ENCODE results near the gene RABGAP1L. TPM values are rescaled to one million over a fixed set of nuclear protein-coding genes. Genes with fewer than 3 reads are reported as not detected.

Gene RABGAP1L
- total and polyA plus RNA-seq, 2 of the 8 experiments (the other 6 are each of a cell fraction or from before 2014, with no cell fraction given) = 33.3 to 156 TPM

GRCh38 chr1:174690266-174690665 is 530.9 kb downstream of the RABGAP1L start (continued):
- TF ChIP-seq ATF3 (IDR thresholded peaks at IDR 0.05; ENCODE audit: insufficient read depth, low read depth, low read length) (no peak), RFX5 (IDR thresholded peaks at IDR 0.05; ENCODE audit: borderline replicate concordance, low read depth, low read length) (no peak), BRCA1 (IDR thresholded peaks at IDR 0.05; ENCODE audit: low read depth, low read length) (no peak)

All from H1 (cell line).